ENCODE data around the gene POLR2J.

DNA sequence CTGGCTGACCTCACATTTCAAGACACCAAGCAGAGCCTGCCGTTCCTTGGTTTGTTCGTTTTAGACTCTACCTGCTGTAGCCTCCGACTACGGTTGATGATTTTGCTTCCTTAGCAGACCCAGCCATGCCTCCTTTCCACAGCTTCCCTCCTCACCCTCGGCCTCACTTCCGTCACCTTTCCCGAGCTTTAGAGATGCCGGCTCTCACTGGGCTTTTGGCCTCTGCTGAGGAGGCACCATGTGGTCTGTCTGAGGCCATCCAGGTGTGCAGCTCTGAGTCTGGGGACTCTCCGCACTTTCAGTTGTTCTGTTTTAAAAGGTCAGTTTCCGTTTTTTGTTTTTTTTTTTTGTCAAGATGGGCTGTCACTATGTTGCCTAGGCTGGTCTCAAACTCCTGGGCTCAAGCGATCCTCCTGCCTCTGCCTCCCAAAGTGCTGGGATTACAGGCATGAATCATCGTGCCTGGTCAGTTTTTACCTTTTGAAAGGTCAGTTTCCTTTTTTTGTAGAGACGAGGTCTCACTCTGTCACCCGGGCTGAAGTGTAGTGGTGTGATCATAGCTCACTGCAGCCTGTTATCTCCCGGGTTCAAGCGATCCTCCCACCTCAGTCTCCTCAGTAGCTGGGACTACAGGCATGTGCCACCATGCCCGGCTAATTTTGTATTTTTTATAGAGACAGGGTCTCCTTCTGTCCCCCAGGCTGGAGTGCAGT lies 33.6 kb downstream of the POLR2J start:
- TF ChIP-seq EZH2 (IDR thresholded peaks at IDR 0.05; ENCODE audit: insufficient read depth, poor library complexity, severe bottlenecking) (no peak), EZH2phosphoT487 (IDR thresholded peaks at IDR 0.05; ENCODE audit: insufficient read depth, low read depth) (no peak)

All from GM23248 (cell line).